Panc1 (cell line): Measurements from ENCODE around the gene DCBLD2. TPM values are rescaled to one million over a fixed set of nuclear protein-coding genes. Genes with fewer than 3 reads are reported as not detected.

ENCODE experiments used
- ATAC-seq: fragments of 200-7000 bp; cut with Tn5 transposase; 2 replicates; pipeline ENCODE4 v1.9.1; 2020; ENCODE audit warnings: mild to moderate bottlenecking, moderate library complexity
- BruUV-seq: library from RNA; stranded (reverse); fragments of 400-500 nt; replicated peaks from 2 replicates; lab custom pipeline; 2021; lab: Mats Ljungman, UMichigan
- CTCF ChIA-PET: fragments of 300-600 bp; sonication (Branson Sonifier 250); formaldehyde crosslinking; loops from one replicate; lab custom pipeline; 2022; ENCODE audit warnings: antibody characterized with exemption; lab: Charles Lee
- POLR2A ChIA-PET: fragments of 300-600 bp; sonication (Branson Sonifier 250); formaldehyde crosslinking; loops from one replicate; lab custom pipeline; 2022; ENCODE audit warnings: antibody characterized with exemption; lab: Charles Lee
- DNase-seq: peaks from one replicate; pipeline ENCODE4 v3.0.0-alpha.2; 2010; ENCODE audit warnings: low read depth, low spot score
- H3K27ac ChIP-seq: 2 replicates; pipeline ENCODE4 v1.5.1; 2011; ENCODE audit warnings: mild to moderate bottlenecking, low read length, inconsistent platforms
- H3K27me3 ChIP-seq: fragments of 200-500 bp; sonication (Bioruptor generic); 2 replicates; pipeline ENCODE4 v1.6.0; 2014; ENCODE audit warnings: low read length, inconsistent platforms; ENCODE audit not compliant: control insufficient read depth, insufficient read depth
- H3K36me3 ChIP-seq: fragments of 200-500 bp; sonication (Bioruptor generic); 2 replicates; pipeline ENCODE4 v1.5.1; 2014; ENCODE audit warnings: inconsistent platforms, mild to moderate bottlenecking, low read length, moderate library complexity; ENCODE audit not compliant: control insufficient read depth, insufficient read depth
- H3K4me1 ChIP-seq: 2 replicates; pipeline ENCODE4 v1.5.1; 2011; ENCODE audit warnings: inconsistent platforms, mild to moderate bottlenecking, low read length, moderate library complexity; ENCODE audit not compliant: control insufficient read depth, insufficient read depth
- H3K4me3 ChIP-seq, 2 experiments: 2 replicates each; pipeline ENCODE4 v1.5.1; 2011 to 2012; ENCODE audit warnings: low read depth in 2 of 2, low read length in 2 of 2, mild to moderate bottlenecking in 2 of 2, inconsistent platforms in 1 of 2, moderate library complexity in 1 of 2
- H3K9me3 ChIP-seq: fragments of 200-500 bp; sonication (Bioruptor generic); 2 replicates; pipeline ENCODE4 v1.5.1; 2014; ENCODE audit warnings: low read depth, mild to moderate bottlenecking, inconsistent platforms, low read length, moderate library complexity; ENCODE audit not compliant: control insufficient read depth, insufficient read depth
- POLR2AphosphoS5 ChIP-seq: IDR thresholded peaks from 2 replicates; pipeline ENCODE4 v1.6.1; 2012; ENCODE audit warnings: mild to moderate bottlenecking, low read depth, low read length, moderate library complexity
- REST ChIP-seq, 2 experiments: IDR thresholded peaks; 2 replicates each; pipeline ENCODE4 v1.6.1; 2011 to 2012; ENCODE audit warnings: low read depth in 2 of 2, control low read depth in 1 of 2, low read length in 1 of 2, mild to moderate bottlenecking in 1 of 2, moderate library complexity in 1 of 2; ENCODE audit not compliant: insufficient read depth in 1 of 2
- SIN3A ChIP-seq: IDR thresholded peaks from 2 replicates; pipeline ENCODE4 v1.6.1; 2012; ENCODE audit warnings: low read depth, mild to moderate bottlenecking, low read length, moderate library complexity, borderline replicate concordance; ENCODE audit not compliant: insufficient read depth
- TCF7L2 ChIP-seq: IDR thresholded peaks from 2 replicates; pipeline ENCODE4 v1.6.1; 2011; ENCODE audit warnings: mild to moderate bottlenecking, low read depth, low read length, inconsistent platforms
- in situ Hi-C: cut with HindIII; loops from 2 replicates; pipeline ENCODE4 v1.10.0; 2016; ENCODE audit warnings: low sequenced_read_pairs, low pct_unique_long_range_greater_than_20kb
- intact Hi-C: fragments of 100-400 bp; cut with micrococcal nuclease; formaldehyde crosslinking; loops from one replicate; pipeline ENCODE4 v1.10.0; 2022; ENCODE audit not compliant: unreplicated experiment
- total RNA-seq: library from RNA; stranded (reverse); gene quantifications from one replicate; pipeline ENCODE4 v1.2.1, GENCODE V29; 2021; ENCODE audit not compliant: unreplicated experiment
- TF ChIP-seq, protein P1 (sequence below): fragments of 450-650 bp; IDR thresholded peaks from 2 replicates; pipeline ENCODE4 v1.5.1; 2017; ENCODE audit warnings: mild to moderate bottlenecking

The DCBLD2 gene
- total RNA-seq, 1 experiment from 2014 or later: 54.4 TPM

- no peak overlapping the region for H3K4me3 ChIP-seq
- H3K36me3 ChIP-seq: no peaks in the 10 kb centered on the region
- no peak overlapping the region for H3K27ac ChIP-seq
- POLR2A ChIA-PET: no interaction called here
- H3K27me3 ChIP-seq: peaks cover 21% of the 10 kb centered on the region
- intact Hi-C loops (no loop called here), in situ Hi-C loops (no loop called here)
- BruUV-seq: no TSS peak
- H3K9me3 ChIP-seq: no peaks in the 10 kb centered on the region
- H3K4me1 ChIP-seq: no peaks in the 10 kb centered on the region
- DNase-seq (no peak), ATAC-seq (no peak)
- TF ChIP-seq REST (IDR thresholded peaks at IDR 0.05; ENCODE audit: insufficient read depth in 1 of 2, low read depth in 2 of 2, low read length in 1 of 2) (no peak), POLR2AphosphoS5 (no peak), SIN3A (no peak), TCF7L2 (no peak)
- TF ChIP-seq, protein P1, sequence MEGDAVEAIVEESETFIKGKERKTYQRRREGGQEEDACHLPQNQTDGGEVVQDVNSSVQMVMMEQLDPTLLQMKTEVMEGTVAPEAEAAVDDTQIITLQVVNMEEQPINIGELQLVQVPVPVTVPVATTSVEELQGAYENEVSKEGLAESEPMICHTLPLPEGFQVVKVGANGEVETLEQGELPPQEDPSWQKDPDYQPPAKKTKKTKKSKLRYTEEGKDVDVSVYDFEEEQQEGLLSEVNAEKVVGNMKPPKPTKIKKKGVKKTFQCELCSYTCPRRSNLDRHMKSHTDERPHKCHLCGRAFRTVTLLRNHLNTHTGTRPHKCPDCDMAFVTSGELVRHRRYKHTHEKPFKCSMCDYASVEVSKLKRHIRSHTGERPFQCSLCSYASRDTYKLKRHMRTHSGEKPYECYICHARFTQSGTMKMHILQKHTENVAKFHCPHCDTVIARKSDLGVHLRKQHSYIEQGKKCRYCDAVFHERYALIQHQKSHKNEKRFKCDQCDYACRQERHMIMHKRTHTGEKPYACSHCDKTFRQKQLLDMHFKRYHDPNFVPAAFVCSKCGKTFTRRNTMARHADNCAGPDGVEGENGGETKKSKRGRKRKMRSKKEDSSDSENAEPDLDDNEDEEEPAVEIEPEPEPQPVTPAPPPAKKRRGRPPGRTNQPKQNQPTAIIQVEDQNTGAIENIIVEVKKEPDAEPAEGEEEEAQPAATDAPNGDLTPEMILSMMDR: no peak
- CTCF ChIA-PET: no interaction called here
Measured at GRCh38 chr3:98786364-98787006, 115.0 kb downstream of the DCBLD2 start.

GRCh38 chr3:98784666-98785600 lies 116.6 kb downstream of the DCBLD2 start:
- no peaks in the 10 kb centered on the region for H3K9me3 ChIP-seq
- H3K4me3 ChIP-seq: no peak overlapping the region
- H3K27me3 ChIP-seq: peaks cover 21% of the 10 kb centered on the region
- DNase-seq (no peak), ATAC-seq (no peak)
- BruUV-seq: no TSS peak
- in situ Hi-C loops: no loop called here
- intact Hi-C loops: no loop called here
- TF ChIP-seq REST (IDR thresholded peaks at IDR 0.05; ENCODE audit: insufficient read depth in 1 of 2, low read depth in 2 of 2, low read length in 1 of 2): no peak
- no peak for TF ChIP-seq POLR2AphosphoS5
- no peak for TF ChIP-seq SIN3A
- H3K27ac ChIP-seq: no peak overlapping the region
- CTCF ChIA-PET: no interaction called here
- POLR2A ChIA-PET: no interaction called here
- H3K4me1 ChIP-seq: no peaks in the 10 kb centered on the region
- no peaks in the 10 kb centered on the region for H3K36me3 ChIP-seq
